NK-92 (cell line): ENCODE results near the gene RPUSD1.

Experiments used
- DNase-seq: peaks from one replicate; lab custom pipeline; 2025; ENCODE audit not compliant: unreplicated experiment; lab: John Stamatoyannopoulos, UW

RPUSD1 gene

DNA sequence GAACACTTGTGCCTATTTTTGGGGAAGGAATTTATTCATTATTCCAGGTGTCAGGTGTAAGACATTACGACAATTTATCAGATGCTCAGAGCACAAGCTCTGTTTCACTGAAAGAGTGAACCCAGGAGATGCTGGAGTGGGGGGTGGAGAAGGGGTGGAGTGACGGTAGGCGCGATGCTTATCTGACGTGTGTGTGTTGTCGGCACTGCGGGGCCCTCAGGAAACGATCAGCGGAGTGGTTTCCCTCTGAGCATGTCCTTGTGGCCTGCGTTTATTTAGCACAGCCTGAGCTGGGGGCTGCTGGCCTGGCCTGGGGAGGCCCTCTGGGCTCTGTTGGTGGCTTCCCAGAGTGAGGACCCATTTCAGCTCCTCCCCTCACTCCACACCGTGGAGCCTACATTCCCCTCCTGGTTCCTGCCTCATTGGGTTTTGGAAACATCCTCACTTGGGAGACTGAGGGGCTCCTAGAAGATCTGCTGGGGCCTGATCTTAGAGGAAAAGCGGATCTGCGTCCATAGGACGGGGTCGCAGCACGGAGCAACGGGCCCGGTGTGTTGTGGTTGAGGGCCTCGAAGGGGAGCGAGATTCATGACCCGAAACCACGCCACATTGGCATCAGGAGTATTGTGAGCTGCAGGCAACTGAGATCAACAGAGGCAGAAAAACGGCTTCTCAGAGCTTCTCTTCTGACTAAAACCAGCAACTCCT, 31.3 kb upstream of the RPUSD1 start:
- no peak for DNase-seq

DNA sequence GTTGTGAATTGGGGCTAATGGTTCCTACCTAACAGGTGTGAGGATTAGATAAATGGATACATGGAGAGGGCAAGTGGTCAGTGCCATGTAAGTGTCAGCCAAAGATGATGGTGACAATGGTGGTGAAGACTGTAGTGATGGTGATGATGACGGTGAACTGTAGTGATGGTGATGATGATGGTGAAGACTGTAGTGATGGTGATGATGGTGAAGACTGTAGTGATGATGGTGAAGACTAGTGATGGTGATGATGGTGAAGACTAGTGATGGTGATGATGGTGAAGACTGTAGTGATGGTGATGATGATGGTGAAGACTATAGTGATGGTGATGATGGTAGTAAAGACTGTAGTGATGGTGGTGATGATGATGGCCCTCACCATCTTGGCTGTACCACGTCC, 30.4 kb upstream of the RPUSD1 start:
- DNase-seq: no peak

DNA sequence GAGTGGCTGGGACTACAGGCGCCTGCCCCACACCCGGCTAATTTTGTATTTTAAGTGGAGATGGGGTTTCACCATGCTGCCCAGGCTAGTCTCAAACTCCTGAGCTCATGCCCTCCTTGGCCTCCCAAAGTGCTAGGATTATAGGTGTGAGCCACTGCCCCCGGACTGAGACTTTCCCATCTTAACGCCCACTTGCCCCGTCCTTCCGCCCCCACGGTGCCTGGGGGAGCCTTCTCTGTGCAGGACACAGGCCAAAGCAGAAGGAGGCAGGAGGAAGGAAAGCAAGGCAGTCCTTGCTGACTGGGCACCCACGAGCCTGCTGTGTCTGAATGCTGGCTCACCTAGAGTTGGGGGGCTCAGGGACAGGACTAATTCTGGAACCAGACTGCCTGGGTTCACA, 30.0 kb upstream of the RPUSD1 start:
- no peak for DNase-seq

DNA sequence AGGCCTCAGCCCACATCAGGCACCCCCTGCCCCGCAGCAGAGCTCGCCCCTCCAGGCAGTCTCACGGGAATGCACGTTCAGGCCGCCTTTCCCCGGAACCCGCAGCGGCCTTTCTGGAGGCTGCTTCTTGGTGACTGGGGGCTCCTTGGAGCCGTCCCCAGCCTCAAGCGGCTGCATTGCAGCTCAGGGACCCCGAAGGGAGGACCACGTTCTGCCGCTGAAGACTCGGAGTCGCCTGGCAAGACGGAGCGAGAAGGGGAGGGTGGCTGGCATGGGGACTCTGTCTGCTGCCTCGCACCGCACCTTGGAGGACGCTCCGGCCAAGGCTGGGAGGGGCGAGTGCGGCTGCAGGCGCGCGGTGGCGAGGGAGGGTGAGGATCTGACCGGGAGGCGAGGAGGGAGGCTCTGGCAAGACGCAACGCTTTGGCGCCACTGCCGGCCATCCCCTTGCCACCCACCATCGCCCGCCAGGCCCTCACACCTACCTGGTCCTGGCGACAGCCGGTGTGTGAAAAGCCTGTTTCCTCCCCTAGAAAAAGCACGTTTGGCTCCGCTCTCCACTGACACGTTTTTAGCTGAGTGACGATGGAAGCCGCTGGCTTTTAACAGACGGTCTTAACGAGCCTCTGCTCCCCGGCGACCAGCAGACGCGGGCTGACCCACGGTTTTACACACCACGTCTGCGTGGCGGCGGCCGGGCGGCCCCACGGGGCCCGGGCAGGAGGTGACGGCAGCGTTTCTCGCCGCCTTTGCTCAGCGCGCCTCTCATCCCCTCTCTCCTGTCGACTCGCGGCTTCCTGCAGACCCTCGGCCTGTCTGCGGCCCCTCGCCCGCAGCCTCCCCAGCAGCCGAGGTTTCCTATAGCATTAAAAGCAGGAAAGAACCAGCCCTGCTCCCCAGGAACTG, 29.1 kb upstream of the RPUSD1 start:
- DNase-seq: no peak

DNA sequence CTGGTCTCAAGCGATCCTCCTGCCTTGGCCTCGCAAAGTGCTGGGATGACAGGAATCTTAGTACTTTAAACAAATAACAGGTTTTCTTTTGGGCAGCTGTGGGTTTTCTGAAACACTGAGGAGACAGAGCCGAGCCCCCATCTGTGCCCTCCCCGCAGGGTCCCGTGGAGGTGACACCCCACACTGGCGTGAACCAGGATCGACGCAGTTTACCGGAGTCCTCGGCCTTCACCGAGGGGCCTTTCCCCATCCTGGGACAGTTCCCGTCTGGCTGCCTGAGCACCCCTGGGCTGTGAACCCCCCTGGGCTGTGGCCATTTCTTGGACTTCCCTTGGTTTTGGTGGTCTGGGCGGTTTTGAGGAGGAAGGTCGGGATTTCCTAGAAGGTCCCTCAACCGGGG, 27.7 kb upstream of the RPUSD1 start:
- no peak for DNase-seq

- no peak for DNase-seq
These were observed 26.8 kb upstream of the RPUSD1 start for GRCh38 chr16:814974-815373.

DNA sequence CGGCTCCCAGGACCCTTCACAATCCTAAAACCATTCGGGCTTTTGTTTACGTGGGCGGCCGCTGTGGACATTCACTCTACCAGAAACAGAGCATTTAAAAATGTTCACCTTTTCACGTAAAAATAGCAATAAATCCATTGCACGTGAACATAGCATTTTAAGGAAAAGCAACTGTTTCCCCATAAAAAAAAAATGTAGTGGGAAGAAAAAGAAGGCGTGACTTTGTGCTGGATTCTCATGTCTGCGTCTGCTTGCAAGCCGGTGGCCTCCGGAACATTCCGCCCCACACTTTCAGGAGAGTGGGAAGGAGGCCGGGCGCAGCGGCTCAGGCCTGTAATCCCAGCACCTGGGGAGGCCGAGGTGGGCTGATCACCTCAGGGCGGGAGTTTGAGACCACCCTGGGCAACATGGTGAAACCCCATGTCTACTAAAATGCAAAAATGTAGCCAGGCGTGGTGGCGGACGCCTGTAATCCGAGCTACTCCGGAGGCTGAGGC, 25.8 kb upstream of the RPUSD1 start:
- DNase-seq: no peak

DNA sequence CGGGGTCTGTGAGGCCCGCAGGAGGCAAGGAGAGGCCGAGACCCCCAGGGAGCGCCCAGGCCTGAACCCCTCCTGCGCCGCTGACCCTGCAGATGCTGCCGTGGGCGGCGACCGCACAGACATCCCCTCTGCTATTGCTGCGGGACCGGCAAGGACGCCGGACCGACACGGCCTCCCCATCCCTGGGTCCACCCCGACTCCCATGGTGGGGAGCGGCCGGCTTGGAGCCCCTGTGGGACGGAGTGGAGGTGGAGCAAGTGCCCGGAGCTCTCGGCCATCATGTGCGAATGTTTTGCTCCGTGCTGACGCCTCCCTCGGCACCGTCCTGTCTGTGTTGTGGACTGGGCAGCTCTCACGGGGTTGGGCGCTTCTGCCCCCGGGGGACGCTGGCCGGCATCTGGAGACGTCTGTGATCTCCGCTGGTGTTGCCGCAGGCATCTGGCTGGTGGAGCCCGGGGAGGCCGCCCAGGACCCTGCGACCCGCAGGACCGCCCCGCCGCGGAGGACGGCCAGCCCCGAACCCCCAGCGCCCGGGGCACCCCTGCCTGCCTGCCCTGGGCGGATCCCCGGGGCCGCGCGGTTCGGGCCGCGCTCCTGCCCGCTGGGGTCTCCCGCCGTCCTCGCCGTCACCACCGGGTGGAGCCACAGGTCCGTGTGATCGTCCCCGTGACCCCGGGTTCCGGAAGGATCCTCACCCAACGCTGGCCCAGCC, 25.2 kb upstream of the RPUSD1 start:
- no peak for DNase-seq

DNA sequence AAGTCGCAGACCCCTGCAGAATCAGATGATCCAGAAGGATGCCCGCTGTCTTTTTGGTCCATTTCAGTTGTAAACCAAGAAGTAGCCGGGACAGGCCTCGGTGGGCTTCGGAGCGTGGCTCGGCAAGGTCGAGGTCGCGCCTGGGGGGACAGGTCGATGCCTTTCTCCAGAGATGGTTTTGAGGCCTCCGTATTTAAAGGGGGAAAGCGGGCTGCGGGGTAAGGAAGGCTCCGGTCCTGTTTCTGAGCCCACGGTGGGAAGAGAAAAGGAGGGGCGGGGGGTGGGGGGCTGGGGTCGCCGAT, 19.9 kb upstream of the RPUSD1 start:
- no peak for DNase-seq

- DNase-seq: no peak
These were observed 19.3 kb upstream of the RPUSD1 start for GRCh38 chr16:807347-808084.

- no peak for DNase-seq
These were observed 17.3 kb upstream of the RPUSD1 start for GRCh38 chr16:805474-805873.

DNA sequence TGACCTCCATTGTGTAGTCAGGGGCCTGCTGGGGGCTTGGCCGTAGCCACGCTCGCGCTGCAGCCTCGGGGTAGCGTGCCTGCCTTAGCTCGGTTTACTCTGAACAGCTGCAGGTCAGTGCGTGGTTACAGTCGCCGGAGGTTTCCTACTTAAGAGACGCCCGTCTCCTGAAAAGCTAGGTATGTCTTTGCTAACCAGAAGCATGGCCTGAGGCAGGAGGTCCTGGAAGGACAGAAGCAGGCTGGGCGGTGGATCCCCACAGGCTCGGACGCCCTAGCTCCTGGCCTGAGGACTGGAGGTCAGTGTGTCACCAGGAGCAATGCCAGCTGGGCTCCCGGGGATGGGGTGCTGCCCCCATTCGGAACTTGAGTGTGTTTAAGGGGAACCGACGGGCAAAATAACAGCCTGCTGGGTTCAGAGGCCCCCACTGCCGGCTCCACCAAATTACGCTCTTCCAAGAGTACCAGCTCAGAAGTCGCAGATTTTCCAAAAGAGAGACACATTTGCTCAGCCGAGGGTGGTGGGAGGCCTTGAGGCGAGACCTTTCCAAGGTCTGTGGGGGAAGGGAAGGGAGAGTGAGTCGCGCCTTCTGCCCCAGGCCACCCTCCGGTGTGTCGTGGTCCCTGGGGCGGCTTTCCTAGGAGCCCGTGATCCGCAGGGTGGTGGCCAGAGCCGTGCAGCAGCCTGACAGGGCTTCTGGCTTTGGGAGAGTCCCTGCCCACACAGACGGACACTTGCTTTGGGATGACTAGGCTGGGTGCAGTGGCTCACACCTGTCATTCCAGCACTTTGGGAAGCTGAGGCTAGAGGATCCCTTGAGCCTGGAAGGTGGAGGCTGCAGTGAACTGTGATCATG, 16.2 kb upstream of the RPUSD1 start:
- DNase-seq: no peak

- no peak for DNase-seq
These were observed 15.5 kb upstream of the RPUSD1 start for GRCh38 chr16:803754-804080.

- DNase-seq: no peak
These were observed 15.0 kb upstream of the RPUSD1 start for GRCh38 chr16:802914-803753.

DNA sequence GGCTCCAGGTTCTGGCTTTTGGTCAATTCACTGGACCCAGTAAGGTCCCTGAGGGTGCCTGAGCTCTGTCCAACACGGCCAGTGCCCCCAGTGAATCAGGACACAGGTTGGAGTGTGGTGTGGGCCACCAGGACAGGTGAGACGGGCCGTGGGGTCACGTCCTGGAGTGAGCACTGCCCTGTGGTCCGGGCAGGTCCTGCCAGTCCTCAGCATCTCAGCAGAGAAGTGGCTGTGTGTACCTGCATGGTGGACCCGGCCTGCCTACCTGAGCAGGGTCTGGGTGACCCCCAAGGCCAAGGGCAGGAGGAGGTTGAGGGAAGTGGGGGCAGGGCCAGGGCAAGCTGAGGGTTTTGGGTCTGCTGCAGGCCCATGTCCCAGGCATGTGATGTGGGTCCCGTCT, 14.3 kb upstream of the RPUSD1 start:
- no peak for DNase-seq

GRCh38 chr16:801584-802363, 13.6 kb upstream of the RPUSD1 start:
- no peak for DNase-seq

DNA sequence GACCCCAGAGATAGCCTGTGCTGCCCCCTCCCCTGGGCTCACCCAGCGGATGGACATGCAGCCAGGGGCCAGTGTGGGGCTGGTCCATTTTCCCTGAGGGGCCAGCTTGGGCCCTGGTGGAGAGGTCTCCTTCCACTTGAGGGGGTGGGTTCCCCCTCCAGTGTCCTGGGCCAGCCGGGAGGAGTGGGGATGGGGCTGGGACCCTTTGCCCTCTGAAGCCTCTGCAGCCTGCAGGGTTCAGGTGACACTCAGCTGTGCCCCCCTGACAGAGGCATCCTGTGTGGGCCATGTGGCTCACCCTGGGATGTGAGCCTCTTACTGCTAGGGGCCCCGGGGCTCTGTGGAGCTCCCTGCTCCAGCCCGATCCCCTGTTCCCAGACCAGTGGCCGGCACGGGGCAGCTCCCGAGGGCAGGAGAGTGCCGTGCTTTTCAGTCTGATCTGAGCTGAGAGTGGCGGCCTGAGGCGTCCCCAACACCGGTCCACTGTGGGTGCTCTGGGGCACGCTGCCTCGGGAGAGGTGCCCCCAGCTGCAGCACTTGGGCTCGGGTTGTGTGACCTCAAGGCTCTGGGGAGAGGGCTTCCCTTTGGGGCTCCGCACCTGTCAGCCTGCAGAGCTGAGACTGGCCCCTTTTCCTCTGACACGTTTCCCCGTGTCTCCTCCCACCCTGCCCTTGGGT, 12.8 kb upstream of the RPUSD1 start:
- DNase-seq: no peak
